Memory B cell (primary cell): ENCODE results near the gene ADGRG6.
A peak's percentile ranks its signal among the peaks of the same experiment; 100 is the strongest.

Experiments used
- ATAC-seq: fragments of 150-1000 bp; cut with Tn5 transposase; 2 replicates; pipeline ENCODE4 v1.10.0; 2021; ENCODE audit warnings: low read depth, mild to moderate bottlenecking, moderate library complexity
- DNase-seq, 2 donors: peaks; one replicate each; pipeline ENCODE4 v3.0.0; 2022; ENCODE audit warnings: low spot score in 2 of 2
- H3K27ac Mint-ChIP-seq: one replicate; pipeline ENCODE4 v1.8.0; 2022; ENCODE audit warnings: mild to moderate bottlenecking, moderate library complexity, mixed read lengths
- H3K27me3 Mint-ChIP-seq: one replicate; pipeline ENCODE4 v1.8.0; 2022; ENCODE audit warnings: mixed read lengths
- H3K36me3 Mint-ChIP-seq: one replicate; pipeline ENCODE4 v1.8.0; 2022; ENCODE audit warnings: mild to moderate bottlenecking, mixed read lengths
- H3K4me1 Mint-ChIP-seq: one replicate; pipeline ENCODE4 v1.8.0; 2022; ENCODE audit warnings: mixed read lengths
- H3K4me3 Mint-ChIP-seq: one replicate; pipeline ENCODE4 v1.8.0; 2022; ENCODE audit warnings: mild to moderate bottlenecking, moderate library complexity, mixed read lengths
- H3K9me3 Mint-ChIP-seq: one replicate; pipeline ENCODE4 v1.8.0; 2022; ENCODE audit warnings: mixed read lengths

Gene ADGRG6

DNA sequence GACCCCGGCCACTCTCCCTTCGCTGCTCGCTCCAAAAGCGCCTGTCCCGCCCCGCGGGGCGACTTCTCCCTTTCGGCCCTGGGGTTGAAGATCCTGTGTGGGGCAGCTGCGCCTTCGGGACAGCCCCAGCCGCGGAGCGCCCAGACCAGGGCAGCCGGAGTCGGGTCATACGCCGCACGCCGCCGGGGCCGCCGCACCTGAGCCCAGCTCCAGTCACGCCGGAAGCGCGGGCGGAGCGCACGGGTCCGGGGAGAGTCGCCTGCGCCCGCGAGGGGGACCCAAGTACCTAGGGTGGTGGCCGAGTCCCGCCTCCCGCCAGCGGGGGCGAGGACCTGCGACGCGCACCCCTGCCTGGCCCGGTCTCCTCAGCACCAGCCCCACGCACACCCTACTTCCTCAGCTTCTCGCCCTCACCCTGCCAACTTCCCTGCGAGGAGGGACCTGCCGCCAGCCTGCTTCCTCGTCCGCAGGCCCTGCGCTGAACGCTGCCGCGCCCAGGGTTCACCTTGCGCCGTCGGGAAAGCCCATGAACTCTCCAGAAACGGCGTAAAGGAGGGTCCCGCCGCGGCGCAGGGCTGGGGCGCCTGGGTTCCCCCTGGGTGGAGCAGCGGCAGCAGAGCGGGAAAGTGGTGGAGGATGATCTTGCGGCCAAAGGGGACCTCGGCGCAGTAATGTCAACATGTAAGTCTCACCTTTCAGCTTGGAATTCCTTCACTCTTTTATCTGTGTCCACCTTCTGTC lies at the start of gene ADGRG6:
Gene ADGRG6 (plus strand): TSS at position 357 of the 741 bp plus-strand sequence. CDS start 323 bp downstream, at position 680.
- DNase-seq (peak in 1 of 2 donors; percentile 10), ATAC-seq (peak; percentile 42)
- no peak within 1 kb of the TSS for H3K27ac Mint-ChIP-seq
- H3K36me3 Mint-ChIP-seq = no peaks in the 10 kb centered on the region
- H3K9me3 Mint-ChIP-seq = no peaks in the 10 kb centered on the region
- peak within 1 kb of the TSS; percentile 65 for H3K4me3 Mint-ChIP-seq
- peaks cover 9% of the 10 kb centered on the region for H3K4me1 Mint-ChIP-seq
- H3K27me3 Mint-ChIP-seq = peaks cover 12% of the 10 kb centered on the region

DNA sequence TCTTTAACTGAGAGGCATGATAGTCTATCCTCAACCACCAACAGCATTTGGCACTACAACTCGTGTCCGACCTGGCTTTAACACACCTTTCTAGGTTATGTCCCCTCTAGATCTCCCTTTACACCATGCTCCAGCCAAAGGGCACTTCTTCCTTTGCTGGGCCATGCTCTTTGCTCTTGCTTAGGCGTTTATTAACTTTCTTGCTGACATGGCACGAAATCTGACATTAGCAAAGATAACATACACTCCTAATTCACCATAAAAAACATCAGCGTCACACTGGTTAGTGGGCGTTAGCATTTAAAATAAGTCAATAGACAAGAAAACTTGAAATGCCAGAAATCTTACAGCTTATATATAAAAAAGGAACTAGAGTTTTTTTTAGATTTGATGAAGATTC lies 47.3 kb upstream of the ADGRG6 start:
- Mint-ChIP-seq H3K27me3 (peaks cover 5% of the 10 kb centered on the region), H3K36me3 (no peaks in the 10 kb centered on the region), H3K4me1 (no peaks in the 10 kb centered on the region), H3K9me3 (no peaks in the 10 kb centered on the region), H3K27ac (no peak overlapping the region), H3K4me3 (no peak overlapping the region)
- ATAC-seq (no peak), DNase-seq (no peak)

DNA sequence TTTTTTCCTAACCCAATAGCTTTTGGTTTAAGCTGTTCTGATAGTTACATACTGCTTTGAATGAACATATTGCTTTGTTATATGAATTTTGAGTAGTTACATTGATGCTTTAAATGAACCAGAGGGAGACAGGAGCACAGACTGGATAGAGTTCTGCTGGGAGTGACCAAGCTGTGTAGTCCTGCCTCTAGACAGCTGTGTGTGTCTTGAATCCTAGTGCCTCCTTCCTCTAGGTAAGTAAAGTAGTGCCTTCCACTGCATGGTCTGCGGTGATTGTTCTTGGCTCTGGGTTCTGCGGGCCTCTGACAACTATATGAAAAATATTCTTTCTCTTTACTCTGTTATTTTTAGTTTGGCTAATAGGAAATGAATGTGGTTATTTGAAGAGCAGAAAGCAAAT lies 46.0 kb upstream of the ADGRG6 start:
- DNase-seq = no peak
- Mint-ChIP-seq H3K9me3 (no peaks in the 10 kb centered on the region), H3K27me3 (peaks cover 5% of the 10 kb centered on the region), H3K4me3 (no peak overlapping the region), H3K27ac (no peak overlapping the region), H3K4me1 (no peaks in the 10 kb centered on the region), H3K36me3 (no peaks in the 10 kb centered on the region)
- no peak for ATAC-seq

DNA sequence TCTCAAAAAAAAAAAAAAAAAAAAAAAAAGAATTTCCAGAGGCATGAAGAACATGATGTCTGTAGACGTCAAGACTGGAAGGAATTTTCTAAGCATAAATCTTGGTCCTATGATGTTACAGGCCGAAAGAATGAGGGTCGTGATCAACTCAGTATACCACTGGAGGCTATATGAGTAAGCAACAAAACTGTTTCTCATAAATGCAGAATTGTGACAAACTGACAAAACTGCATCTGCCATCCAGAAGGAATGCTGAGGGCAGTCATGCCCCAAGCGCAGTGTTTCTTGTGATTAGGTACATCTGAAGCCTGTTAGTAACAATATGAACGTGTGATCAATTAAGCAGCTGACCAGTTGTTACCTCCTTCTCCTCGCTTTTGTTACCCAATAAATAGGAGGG lies 43.5 kb upstream of the ADGRG6 start:
- H3K4me1 Mint-ChIP-seq = no peaks in the 10 kb centered on the region
- peaks cover 1% of the 10 kb centered on the region for H3K27me3 Mint-ChIP-seq
- DNase-seq (no peak), ATAC-seq (no peak)
- H3K36me3 Mint-ChIP-seq = no peaks in the 10 kb centered on the region
- peaks cover 2% of the 10 kb centered on the region for H3K9me3 Mint-ChIP-seq
- H3K4me3 Mint-ChIP-seq = no peak overlapping the region
- H3K27ac Mint-ChIP-seq = no peak overlapping the region

DNA sequence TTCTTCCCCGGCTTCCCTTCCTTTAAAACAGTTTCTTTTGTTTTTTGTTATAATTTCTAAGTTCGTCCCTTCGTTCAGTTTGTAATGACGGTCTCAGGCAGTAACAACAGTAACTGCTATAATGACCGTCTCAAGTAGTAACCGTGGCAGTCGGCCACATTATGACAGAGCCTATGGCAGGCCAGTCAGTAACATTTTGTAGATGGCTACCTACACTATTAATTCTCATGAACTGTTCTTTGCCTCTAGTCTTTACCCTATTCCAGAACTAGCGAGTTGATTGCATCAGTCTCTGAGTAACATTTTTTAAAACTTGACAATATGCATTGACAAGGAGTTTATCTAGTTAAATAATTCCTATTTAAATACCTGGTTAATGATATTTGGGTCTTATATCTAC lies 43.0 kb upstream of the ADGRG6 start:
- Mint-ChIP-seq H3K36me3 (no peaks in the 10 kb centered on the region), H3K4me1 (no peaks in the 10 kb centered on the region)

DNA sequence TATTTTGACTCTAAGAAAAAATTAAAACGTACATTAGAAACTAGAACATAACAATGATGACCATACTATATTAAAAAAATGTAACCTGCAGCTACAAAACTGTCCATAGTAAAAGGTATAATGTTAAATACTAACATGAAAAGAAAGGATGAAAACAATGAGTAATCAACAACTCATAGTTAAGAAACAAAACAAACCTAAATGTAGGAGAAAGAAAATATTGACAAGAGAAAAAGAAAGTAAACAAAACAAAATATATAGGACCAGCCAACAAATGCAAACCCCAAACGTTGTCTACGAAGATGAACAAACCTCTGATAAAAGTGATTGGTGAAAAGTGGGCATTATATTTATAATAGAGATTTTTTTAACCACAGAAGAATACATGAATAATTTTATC lies 41.1 kb upstream of the ADGRG6 start:
- no peak overlapping the region for H3K27ac Mint-ChIP-seq
- peaks cover 1% of the 10 kb centered on the region for H3K27me3 Mint-ChIP-seq
- ATAC-seq = no peak
- no peak for DNase-seq
- no peaks in the 10 kb centered on the region for H3K4me1 Mint-ChIP-seq
- no peaks in the 10 kb centered on the region for H3K36me3 Mint-ChIP-seq
- H3K9me3 Mint-ChIP-seq = peaks cover 2% of the 10 kb centered on the region
- no peak overlapping the region for H3K4me3 Mint-ChIP-seq

More for the DNA sequence above, 43.0 kb upstream of the ADGRG6 start:
- no peak overlapping the region for H3K27ac Mint-ChIP-seq
- H3K9me3 Mint-ChIP-seq = peaks cover 2% of the 10 kb centered on the region
- no peak overlapping the region for H3K4me3 Mint-ChIP-seq
- no peak for ATAC-seq
- no peak for DNase-seq
- peaks cover 1% of the 10 kb centered on the region for H3K27me3 Mint-ChIP-seq

DNA sequence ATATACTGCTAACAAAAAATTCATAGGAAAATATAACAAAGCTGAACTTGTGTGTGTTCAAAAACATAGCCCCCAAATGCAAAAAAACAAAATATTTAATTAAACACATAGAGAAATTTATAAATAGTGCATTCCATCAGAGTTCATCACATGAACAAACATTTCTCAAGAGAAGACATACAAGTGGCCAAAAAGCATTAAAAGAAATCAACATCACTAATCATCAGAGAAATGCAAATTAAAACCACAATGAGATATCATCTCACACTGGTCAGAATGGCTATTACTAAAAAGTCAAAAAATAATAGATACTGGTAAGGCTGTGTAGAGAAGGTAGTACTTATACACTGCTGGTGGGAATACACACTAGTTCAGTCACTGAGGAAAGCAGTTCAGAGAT lies 39.6 kb upstream of the ADGRG6 start:
- no peaks in the 10 kb centered on the region for H3K36me3 Mint-ChIP-seq
- DNase-seq (no peak), ATAC-seq (no peak)
- no peak overlapping the region for H3K4me3 Mint-ChIP-seq
- no peaks in the 10 kb centered on the region for H3K4me1 Mint-ChIP-seq
- H3K9me3 Mint-ChIP-seq = peaks cover 2% of the 10 kb centered on the region
- H3K27me3 Mint-ChIP-seq = no peaks in the 10 kb centered on the region
- no peak overlapping the region for H3K27ac Mint-ChIP-seq

DNA sequence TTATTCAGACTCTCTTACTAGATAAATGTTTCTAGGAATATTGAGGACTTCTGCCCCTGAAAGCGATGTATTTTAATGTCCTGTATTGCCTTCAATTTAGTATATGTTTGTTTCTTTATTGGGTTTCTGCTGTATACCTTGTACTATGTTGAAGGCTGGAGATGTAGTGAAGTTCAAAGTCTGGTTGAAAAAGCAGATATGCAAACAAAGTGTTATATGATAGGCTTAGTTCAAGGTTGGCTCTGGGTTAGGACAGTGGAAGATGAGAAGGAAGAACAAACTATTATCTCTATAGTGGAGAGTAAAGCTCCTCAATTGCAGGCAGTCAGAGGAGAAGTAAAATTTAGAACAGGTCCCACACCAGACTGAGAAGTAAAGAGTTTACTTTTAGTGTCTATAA lies 36.3 kb upstream of the ADGRG6 start:
- ATAC-seq = no peak
- no peaks in the 10 kb centered on the region for H3K36me3 Mint-ChIP-seq
- DNase-seq = no peak
- no peak overlapping the region for H3K27ac Mint-ChIP-seq
- H3K9me3 Mint-ChIP-seq = peaks cover 2% of the 10 kb centered on the region
- H3K4me1 Mint-ChIP-seq = no peaks in the 10 kb centered on the region
- H3K27me3 Mint-ChIP-seq = no peaks in the 10 kb centered on the region
- H3K4me3 Mint-ChIP-seq = no peak overlapping the region

DNA sequence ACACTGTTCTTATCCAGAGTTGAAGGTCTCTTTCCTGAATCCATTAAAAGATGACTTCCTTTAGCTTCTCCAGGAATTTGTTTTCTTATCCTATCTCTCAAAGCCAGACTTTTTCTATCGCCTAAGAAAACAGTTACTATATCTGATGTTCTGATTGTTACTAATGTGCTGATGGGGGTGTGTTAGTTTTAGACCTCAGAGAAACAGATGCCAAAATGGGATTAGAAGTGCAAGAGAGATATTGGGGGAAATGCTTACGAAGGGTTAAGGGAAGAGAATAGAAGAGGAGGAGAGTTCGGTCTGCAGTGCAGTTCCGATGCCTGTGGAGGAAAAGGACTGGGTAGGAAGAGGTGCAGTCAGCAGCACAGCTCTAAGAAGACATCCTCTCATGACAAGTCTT lies 35.7 kb upstream of the ADGRG6 start:
- peaks cover 2% of the 10 kb centered on the region for H3K9me3 Mint-ChIP-seq
- no peaks in the 10 kb centered on the region for H3K27me3 Mint-ChIP-seq
- no peaks in the 10 kb centered on the region for H3K4me1 Mint-ChIP-seq
- DNase-seq = no peak
- no peak overlapping the region for H3K27ac Mint-ChIP-seq
- H3K36me3 Mint-ChIP-seq = no peaks in the 10 kb centered on the region
- ATAC-seq = no peak
- no peak overlapping the region for H3K4me3 Mint-ChIP-seq

DNA sequence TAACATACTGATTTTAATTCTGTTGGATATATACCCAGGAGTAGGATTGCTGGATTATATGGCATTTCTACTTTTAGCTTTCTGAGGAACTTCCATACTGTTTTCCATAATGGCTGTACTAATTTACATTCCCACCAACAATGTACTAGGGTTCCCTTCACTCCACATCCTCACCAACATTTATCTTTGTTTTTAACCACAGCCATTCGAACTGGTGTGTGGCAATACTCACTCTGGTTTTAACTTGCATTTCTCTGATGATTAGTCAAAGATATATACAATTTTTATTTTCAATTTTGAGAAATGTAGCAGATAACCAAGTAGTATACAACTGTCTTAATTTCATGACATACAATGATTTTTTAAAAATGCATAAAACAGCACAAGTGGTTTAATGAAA lies 30.3 kb upstream of the ADGRG6 start:
- H3K27me3 Mint-ChIP-seq = peaks cover 4% of the 10 kb centered on the region
- no peaks in the 10 kb centered on the region for H3K36me3 Mint-ChIP-seq
- DNase-seq = no peak
- no peaks in the 10 kb centered on the region for H3K9me3 Mint-ChIP-seq
- no peak overlapping the region for H3K4me3 Mint-ChIP-seq
- ATAC-seq = no peak
- H3K27ac Mint-ChIP-seq = no peak overlapping the region
- no peaks in the 10 kb centered on the region for H3K4me1 Mint-ChIP-seq

DNA sequence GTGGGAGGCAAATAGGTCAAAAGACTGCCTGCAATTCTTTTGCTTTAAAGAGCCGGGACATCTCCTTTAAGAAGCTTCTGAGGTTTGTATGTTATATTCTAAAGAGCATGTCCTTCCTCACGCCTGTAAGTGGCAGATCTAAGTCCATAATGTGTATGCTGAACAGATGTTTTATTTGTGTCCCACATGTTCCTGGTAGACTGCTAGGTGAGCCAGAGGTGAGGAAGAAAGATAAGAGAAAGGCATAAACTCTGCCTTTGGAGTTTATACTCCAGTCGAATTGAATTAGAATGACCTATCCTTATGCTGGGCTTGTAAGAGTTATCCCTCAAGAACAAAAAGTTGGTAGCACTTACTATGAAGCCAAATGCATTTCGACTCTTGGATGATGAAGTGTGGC lies 27.2 kb upstream of the ADGRG6 start:
- Mint-ChIP-seq H3K27ac (no peak overlapping the region), H3K36me3 (no peaks in the 10 kb centered on the region), H3K4me3 (no peak overlapping the region), H3K4me1 (no peaks in the 10 kb centered on the region), H3K27me3 (peaks cover 6% of the 10 kb centered on the region), H3K9me3 (no peaks in the 10 kb centered on the region)
- no peak for ATAC-seq
- DNase-seq = no peak

DNA sequence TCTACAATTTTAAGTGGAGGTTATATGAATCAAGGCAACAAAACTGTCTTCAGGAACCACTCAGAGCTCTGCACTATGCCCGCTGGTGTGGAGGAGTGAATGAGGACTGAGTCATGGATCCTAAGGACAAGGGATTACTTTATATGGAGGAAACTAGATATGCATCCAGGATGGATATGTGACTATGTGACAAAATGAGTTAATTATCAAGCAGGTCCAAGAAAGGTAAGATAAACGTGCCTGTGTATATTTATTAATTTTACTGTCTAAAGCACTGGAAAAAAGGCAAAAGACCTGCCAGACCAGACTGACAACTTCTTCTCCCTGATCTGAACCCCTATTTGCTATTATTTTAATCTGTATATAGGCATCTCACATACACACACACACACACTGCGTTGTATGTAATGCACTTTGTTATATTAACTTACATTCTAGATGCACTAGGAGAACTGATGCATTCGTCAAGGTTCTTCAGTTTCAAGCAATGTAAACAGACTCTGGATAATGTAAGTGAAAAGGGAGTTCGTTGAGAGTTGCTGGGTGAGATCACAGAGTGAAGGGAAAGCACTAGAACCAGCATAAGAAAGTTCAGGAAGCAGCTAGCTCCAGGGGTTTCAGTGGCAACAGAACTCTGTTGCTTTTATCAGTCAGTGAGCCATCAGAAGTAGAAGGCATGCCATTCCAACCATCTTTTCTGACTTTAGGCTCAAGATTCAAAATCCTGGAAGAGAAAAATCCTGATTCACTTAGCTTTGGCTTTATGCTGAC lies 26.4 kb upstream of the ADGRG6 start:
- Mint-ChIP-seq H3K36me3 (no peaks in the 10 kb centered on the region), H3K27me3 (peaks cover 6% of the 10 kb centered on the region), H3K4me1 (no peaks in the 10 kb centered on the region), H3K4me3 (no peak overlapping the region), H3K27ac (no peak overlapping the region), H3K9me3 (no peaks in the 10 kb centered on the region)
- DNase-seq = no peak
- no peak for ATAC-seq

DNA sequence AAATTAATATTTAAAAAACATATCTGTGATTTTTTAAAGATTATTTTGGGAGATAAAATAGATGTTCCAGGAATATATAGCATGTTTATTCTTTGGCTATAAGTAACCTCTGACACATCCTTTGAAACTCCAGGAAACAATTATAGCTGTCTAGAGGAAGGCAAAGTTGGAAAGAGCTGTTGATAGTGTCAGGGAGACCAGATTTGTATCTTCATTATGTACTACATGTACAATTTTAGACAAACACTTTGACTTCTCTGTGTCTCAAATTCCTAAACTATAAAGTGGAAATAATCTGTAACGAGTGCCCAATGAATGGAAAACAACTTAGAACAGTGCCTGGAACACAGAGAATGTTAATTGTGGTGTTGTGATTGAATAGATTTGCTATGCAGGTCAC lies 25.6 kb upstream of the ADGRG6 start:
- H3K9me3 Mint-ChIP-seq = peaks cover 2% of the 10 kb centered on the region
- no peaks in the 10 kb centered on the region for H3K4me1 Mint-ChIP-seq
- DNase-seq (no peak), ATAC-seq (no peak)
- H3K4me3 Mint-ChIP-seq = no peak overlapping the region
- no peaks in the 10 kb centered on the region for H3K36me3 Mint-ChIP-seq
- H3K27me3 Mint-ChIP-seq = peaks cover 6% of the 10 kb centered on the region
- H3K27ac Mint-ChIP-seq = no peak overlapping the region

DNA sequence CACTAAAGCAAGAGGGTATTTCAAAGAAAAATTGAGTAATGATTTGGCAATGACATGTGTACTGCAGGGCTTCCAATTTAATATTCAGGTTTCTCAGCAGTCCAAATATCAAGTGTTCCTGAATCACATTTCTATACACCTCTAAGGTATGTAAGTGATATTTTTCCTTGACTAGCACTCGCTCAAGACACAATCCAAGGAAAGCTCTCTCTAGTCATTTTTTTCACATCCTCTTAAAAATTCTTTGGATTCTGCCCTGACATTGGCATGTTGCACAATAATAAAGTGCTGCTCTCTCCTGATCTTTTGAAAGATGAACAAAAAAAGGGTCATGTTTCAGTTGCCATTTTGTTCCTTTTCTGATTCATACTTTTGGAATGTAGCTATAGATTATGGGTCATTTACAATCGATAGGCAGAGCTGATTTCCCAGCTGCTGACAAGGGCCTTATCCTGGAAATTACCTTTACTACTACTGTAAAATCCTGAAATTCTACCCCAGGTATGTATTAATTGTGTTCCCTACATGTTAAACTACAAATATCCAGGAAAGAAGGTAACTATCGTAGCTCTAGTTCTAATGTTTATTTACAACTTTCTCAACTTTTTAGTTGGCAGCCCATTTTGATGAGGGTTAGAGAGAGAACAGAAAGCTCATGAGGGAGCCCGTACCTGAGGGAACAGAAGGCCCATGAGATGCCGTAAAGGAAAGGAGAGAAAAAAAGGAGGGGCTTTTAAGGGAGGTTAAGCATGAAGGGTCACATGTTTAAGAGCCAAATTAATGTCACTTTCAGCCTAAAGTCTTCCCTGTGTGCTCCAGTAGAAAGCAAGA lies 22.2 kb upstream of the ADGRG6 start:
- Mint-ChIP-seq H3K9me3 (peaks cover 5% of the 10 kb centered on the region), H3K36me3 (no peaks in the 10 kb centered on the region), H3K27me3 (peaks cover 2% of the 10 kb centered on the region), H3K4me1 (no peaks in the 10 kb centered on the region), H3K4me3 (no peak overlapping the region), H3K27ac (no peak overlapping the region)
- ATAC-seq (no peak), DNase-seq (no peak)
